ENCODE measurements around the gene SLC10A7.

The SLC10A7 gene

GRCh38 chr4:146235654-146236177 lies 286.0 kb downstream of the SLC10A7 start:
- Histone ChIP-seq H3K4me2 (ENCODE audit: low read length) (no peak overlapping the region), H3K27ac (ENCODE audit: low read length) (no peak overlapping the region), H4K20me1 (ENCODE audit: insufficient read depth, low read length) (no peaks in the 10 kb centered on the region), H3K79me2 (ENCODE audit: low read length) (no peaks in the 10 kb centered on the region), H2AFZ (ENCODE audit: low read depth, low read length) (no peak overlapping the region), H3K27me3 (ENCODE audit: low read depth, low read length) (no peaks in the 10 kb centered on the region), H3K9me3 (ENCODE audit: insufficient read depth, low read length) (no peaks in the 10 kb centered on the region), H3K4me3 (ENCODE audit: low read length) (no peak overlapping the region), H3K9ac (ENCODE audit: low read length) (no peak overlapping the region), H3K4me1 (ENCODE audit: low read length) (no peaks in the 10 kb centered on the region), H3K36me3 (replicated peaks; ENCODE audit: low read depth, low read length) (no peaks in the 10 kb centered on the region)
- TF ChIP-seq EZH2phosphoT487 (IDR thresholded peaks at IDR 0.05; ENCODE audit: low read depth) (no peak), CTCF (IDR thresholded peaks at IDR 0.05; ENCODE audit: low read depth, low read length) (no peak)

GRCh38 chr4:146232131-146232722 lies 289.5 kb downstream of the SLC10A7 start:
- H3K4me3 ChIP-seq (ENCODE audit: low read length), result no peak overlapping the region
- no peaks in the 10 kb centered on the region for H4K20me1 ChIP-seq (ENCODE audit: insufficient read depth, low read length)
- H3K27me3 ChIP-seq (ENCODE audit: low read depth, low read length), result no peaks in the 10 kb centered on the region
- no peak overlapping the region for H2AFZ ChIP-seq (ENCODE audit: low read depth, low read length)
- H3K9ac ChIP-seq (ENCODE audit: low read length), result no peak overlapping the region
- no peak overlapping the region for H3K4me2 ChIP-seq (ENCODE audit: low read length)
- H3K27ac ChIP-seq (ENCODE audit: low read length), result no peak overlapping the region
- H3K9me3 ChIP-seq (ENCODE audit: insufficient read depth, low read length), result no peaks in the 10 kb centered on the region
- H3K36me3 ChIP-seq (replicated peaks; ENCODE audit: low read depth, low read length), result no peaks in the 10 kb centered on the region
- no peak for TF ChIP-seq EZH2phosphoT487 (IDR thresholded peaks at IDR 0.05; ENCODE audit: low read depth)
- TF ChIP-seq CTCF (IDR thresholded peaks at IDR 0.05; ENCODE audit: low read depth, low read length), result no peak
- no peaks in the 10 kb centered on the region for H3K4me1 ChIP-seq (ENCODE audit: low read length)
- H3K79me2 ChIP-seq (ENCODE audit: low read length), result no peaks in the 10 kb centered on the region

- TF ChIP-seq EZH2phosphoT487 (IDR thresholded peaks at IDR 0.05; ENCODE audit: low read depth) (no peak), CTCF (IDR thresholded peaks at IDR 0.05; ENCODE audit: low read depth, low read length) (no peak)
- Histone ChIP-seq H3K9ac (ENCODE audit: low read length) (no peak overlapping the region), H3K9me3 (ENCODE audit: insufficient read depth, low read length) (no peaks in the 10 kb centered on the region), H3K36me3 (replicated peaks; ENCODE audit: low read depth, low read length) (no peaks in the 10 kb centered on the region), H3K4me2 (ENCODE audit: low read length) (no peak overlapping the region), H2AFZ (ENCODE audit: low read depth, low read length) (no peak overlapping the region), H3K4me3 (ENCODE audit: low read length) (no peak overlapping the region), H4K20me1 (ENCODE audit: insufficient read depth, low read length) (no peaks in the 10 kb centered on the region), H3K27me3 (ENCODE audit: low read depth, low read length) (no peaks in the 10 kb centered on the region), H3K27ac (ENCODE audit: low read length) (no peak overlapping the region), H3K4me1 (ENCODE audit: low read length) (no peaks in the 10 kb centered on the region), H3K79me2 (ENCODE audit: low read length) (no peaks in the 10 kb centered on the region)
These were observed 292.3 kb downstream of the SLC10A7 start for GRCh38 chr4:146229406-146229805.

GRCh38 chr4:146224326-146224966 lies 297.3 kb downstream of the SLC10A7 start:
- Histone ChIP-seq H4K20me1 (ENCODE audit: insufficient read depth, low read length) (no peaks in the 10 kb centered on the region), H3K36me3 (replicated peaks; ENCODE audit: low read depth, low read length) (no peaks in the 10 kb centered on the region), H3K4me2 (ENCODE audit: low read length) (no peak overlapping the region), H3K4me3 (ENCODE audit: low read length) (no peak overlapping the region), H3K9ac (ENCODE audit: low read length) (no peak overlapping the region), H3K79me2 (ENCODE audit: low read length) (no peaks in the 10 kb centered on the region), H3K27ac (ENCODE audit: low read length) (no peak overlapping the region), H3K9me3 (ENCODE audit: insufficient read depth, low read length) (no peaks in the 10 kb centered on the region), H3K27me3 (ENCODE audit: low read depth, low read length) (no peaks in the 10 kb centered on the region), H2AFZ (ENCODE audit: low read depth, low read length) (no peak overlapping the region), H3K4me1 (ENCODE audit: low read length) (no peaks in the 10 kb centered on the region)
- no peak for TF ChIP-seq EZH2phosphoT487 (IDR thresholded peaks at IDR 0.05; ENCODE audit: low read depth)
- TF ChIP-seq CTCF (IDR thresholded peaks at IDR 0.05; ENCODE audit: low read depth, low read length), result no peak
